ENCODE data around the gene CFB. TPM values are rescaled to one million over a fixed set of nuclear protein-coding genes. Genes with fewer than 3 reads are reported as not detected.

CFB gene
- total and polyA plus RNA-seq, 2 of the 13 experiments (the other 11 are each of a cell fraction or from before 2014, with no cell fraction given) = 171 to 513 TPM

DNA sequence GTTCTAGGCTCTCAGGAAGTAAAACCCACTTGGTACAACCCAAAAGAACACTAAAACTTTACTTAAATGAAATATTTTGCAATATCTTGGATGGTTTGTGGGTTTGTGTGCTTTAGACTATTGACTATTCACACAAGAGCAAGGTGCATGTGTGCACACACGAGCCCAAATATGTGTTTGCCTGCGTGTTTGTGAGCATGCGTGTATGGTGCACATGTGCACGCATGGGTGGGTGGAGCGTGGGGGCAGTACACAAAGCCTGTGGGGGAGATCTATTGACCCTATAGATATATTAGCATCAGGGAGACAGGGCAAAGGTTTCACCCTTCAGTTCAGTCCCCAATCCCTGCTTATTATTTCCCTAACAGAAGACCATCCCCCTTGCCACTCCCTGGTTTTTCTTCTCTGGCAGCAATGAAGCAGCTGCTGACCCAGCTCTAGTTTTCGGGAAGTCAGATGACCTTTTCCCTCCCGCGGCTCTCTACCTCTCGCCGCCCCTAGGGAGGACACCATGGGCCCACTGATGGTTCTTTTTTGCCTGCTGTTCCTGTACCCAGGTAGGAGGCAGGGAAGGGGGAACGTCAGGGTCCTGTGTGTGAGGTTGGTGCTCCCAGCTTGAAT, 18.5 kb upstream of the CFB start, which contains the start of gene C2 (continued):
- TF ChIP-seq, protein P1, sequence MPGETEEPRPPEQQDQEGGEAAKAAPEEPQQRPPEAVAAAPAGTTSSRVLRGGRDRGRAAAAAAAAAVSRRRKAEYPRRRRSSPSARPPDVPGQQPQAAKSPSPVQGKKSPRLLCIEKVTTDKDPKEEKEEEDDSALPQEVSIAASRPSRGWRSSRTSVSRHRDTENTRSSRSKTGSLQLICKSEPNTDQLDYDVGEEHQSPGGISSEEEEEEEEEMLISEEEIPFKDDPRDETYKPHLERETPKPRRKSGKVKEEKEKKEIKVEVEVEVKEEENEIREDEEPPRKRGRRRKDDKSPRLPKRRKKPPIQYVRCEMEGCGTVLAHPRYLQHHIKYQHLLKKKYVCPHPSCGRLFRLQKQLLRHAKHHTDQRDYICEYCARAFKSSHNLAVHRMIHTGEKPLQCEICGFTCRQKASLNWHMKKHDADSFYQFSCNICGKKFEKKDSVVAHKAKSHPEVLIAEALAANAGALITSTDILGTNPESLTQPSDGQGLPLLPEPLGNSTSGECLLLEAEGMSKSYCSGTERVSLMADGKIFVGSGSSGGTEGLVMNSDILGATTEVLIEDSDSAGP (CRISPR knock-in tag; IDR thresholded peaks at IDR 0.05; ENCODE audit: borderline replicate concordance) = peak; percentile 73; the same call in 1 of the 2 replicates
- TF ChIP-seq SAP130 (CRISPR knock-in tag; IDR thresholded peaks at IDR 0.05; ENCODE audit: low read depth) (peak; percentile 98), ZNF10 (CRISPR knock-in tag; IDR thresholded peaks at IDR 0.05; ENCODE audit: borderline replicate concordance, low read depth) (no peak), SSRP1 (CRISPR knock-in tag; IDR thresholded peaks at IDR 0.05) (peak; percentile 23; the same call in 1 of the 2 replicates), CBX1 (IDR thresholded peaks at IDR 0.05; ENCODE audit: low read depth) (no peak), MEIS1 (CRISPR knock-in tag; IDR thresholded peaks at IDR 0.05; ENCODE audit: borderline replicate concordance) (no peak), PHF21A (CRISPR knock-in tag; IDR thresholded peaks at IDR 0.05) (peak; percentile 94), MED13 (CRISPR knock-in tag; IDR thresholded peaks at IDR 0.05) (peak; percentile 59; the same call in 1 of the 2 replicates), MEIS2 (CRISPR knock-in tag; IDR thresholded peaks at IDR 0.05) (peak; percentile 61; the same call in 1 of the 2 replicates), THYN1 (CRISPR knock-in tag; IDR thresholded peaks at IDR 0.05; ENCODE audit: borderline replicate concordance, low read depth) (0 out of 2 replicates have a peak, but pooled peaks have one; percentile 58), NFRKB (IDR thresholded peaks at IDR 0.05) (no peak), ZNF224 (CRISPR knock-in tag; IDR thresholded peaks at IDR 0.05) (no peak), SETDB1 (CRISPR knock-in tag; IDR thresholded peaks at IDR 0.05; ENCODE audit: borderline replicate concordance) (no peak), YEATS2 (CRISPR knock-in tag; IDR thresholded peaks at IDR 0.05; ENCODE audit: borderline replicate concordance) (peak; percentile 72; the same call in 1 of the 2 replicates)
- TF ChIP-seq, protein P2, sequence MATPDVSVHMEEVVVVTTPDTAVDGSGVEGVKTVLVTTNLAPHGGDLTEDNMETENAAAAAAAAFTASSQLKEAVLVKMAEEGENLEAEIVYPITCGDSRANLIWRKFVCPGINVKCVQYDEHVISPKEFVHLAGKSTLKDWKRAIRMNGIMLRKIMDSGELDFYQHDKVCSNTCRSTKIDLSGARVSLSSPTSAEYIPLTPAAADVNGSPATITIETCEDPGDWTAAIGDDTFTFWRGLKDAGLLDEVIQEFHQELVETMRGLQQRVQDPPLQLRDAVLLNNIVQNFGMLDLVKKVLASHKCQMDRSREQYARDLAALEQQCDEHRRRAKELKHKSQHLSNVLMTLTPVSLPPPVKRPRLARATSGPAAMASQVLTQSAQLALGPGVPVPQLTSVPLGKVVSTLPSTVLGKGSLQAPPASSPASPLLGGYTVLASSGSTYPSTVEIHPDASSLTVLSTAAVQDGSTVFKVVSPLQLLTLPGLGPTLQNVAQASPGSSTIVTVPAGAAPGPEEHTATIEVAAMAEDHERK (CRISPR knock-in tag; IDR thresholded peaks at IDR 0.05; ENCODE audit: low read depth) = no peak
- TF ChIP-seq, protein P3, sequence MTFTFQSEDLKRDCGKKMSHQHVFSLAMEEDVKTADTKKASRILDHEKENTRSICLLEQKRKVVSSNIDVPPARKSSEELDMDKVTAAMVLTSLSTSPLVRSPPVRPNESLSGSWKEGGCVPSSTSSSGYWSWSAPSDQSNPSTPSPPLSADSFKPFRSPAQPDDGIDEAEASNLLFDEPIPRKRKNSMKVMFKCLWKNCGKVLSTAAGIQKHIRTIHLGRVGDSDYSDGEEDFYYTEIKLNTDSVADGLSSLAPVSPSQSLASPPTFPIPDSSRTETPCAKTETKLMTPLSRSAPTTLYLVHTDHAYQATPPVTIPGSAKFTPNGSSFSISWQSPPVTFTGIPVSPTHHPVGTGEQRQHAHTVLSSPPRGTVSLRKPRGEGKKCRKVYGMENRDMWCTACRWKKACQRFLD (CRISPR knock-in tag; IDR thresholded peaks at IDR 0.05; ENCODE audit: borderline replicate concordance) = no peak
- TF ChIP-seq, protein P4, sequence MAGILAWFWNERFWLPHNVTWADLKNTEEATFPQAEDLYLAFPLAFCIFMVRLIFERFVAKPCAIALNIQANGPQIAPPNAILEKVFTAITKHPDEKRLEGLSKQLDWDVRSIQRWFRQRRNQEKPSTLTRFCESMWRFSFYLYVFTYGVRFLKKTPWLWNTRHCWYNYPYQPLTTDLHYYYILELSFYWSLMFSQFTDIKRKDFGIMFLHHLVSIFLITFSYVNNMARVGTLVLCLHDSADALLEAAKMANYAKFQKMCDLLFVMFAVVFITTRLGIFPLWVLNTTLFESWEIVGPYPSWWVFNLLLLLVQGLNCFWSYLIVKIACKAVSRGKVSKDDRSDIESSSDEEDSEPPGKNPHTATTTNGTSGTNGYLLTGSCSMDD (CRISPR knock-in tag; IDR thresholded peaks at IDR 0.05) = no peak
- TF ChIP-seq, protein P5, sequence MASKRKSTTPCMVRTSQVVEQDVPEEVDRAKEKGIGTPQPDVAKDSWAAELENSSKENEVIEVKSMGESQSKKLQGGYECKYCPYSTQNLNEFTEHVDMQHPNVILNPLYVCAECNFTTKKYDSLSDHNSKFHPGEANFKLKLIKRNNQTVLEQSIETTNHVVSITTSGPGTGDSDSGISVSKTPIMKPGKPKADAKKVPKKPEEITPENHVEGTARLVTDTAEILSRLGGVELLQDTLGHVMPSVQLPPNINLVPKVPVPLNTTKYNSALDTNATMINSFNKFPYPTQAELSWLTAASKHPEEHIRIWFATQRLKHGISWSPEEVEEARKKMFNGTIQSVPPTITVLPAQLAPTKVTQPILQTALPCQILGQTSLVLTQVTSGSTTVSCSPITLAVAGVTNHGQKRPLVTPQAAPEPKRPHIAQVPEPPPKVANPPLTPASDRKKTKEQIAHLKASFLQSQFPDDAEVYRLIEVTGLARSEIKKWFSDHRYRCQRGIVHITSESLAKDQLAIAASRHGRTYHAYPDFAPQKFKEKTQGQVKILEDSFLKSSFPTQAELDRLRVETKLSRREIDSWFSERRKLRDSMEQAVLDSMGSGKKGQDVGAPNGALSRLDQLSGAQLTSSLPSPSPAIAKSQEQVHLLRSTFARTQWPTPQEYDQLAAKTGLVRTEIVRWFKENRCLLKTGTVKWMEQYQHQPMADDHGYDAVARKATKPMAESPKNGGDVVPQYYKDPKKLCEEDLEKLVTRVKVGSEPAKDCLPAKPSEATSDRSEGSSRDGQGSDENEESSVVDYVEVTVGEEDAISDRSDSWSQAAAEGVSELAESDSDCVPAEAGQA (IDR thresholded peaks at IDR 0.05; ENCODE audit: low read depth) = peak; percentile 35; the same call in 1 of the 2 replicates
- TF ChIP-seq, protein P5 (CRISPR knock-in tag; IDR thresholded peaks at IDR 0.05; ENCODE audit: borderline replicate concordance) = no peak
